ENCODE results near the gene DOK5. TPM values are rescaled to one million over a fixed set of nuclear protein-coding genes. Genes with fewer than 3 reads are reported as not detected.

DOK5 gene
- total and polyA plus RNA-seq, 4 donors, result 0.37 to 3.1 (median 0.46) TPM

DNA sequence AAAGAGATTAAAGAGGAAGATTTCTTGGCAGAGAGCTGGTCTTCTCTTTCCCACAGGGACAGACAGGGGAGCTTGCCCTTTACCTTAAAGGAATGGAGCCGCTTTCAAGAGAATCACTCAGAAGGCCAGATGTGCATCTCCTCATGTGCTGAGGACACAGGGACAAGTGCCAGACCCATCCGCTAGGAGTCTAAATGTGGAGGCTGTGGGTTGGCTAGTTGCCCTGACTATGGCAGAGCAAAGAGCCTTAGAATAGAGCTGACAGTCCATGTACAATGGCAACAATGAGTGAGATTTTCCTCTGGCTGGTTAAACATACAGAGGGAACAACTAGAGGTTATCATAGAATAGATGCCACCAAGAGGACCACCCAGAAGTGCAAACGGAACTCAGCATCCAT is 7.3 kb upstream of the DOK5 start:
- DNase-seq, result peak in 1 of 3 donors; percentile 10
- Histone ChIP-seq H3K4me1 (ENCODE audit: control insufficient read depth in 5 of 5, insufficient read depth in 5 of 5, low read length in 5 of 5) (no peaks in the 10 kb centered on the region), H3K36me3 (ENCODE audit: control insufficient read depth in 4 of 4, insufficient read depth in 4 of 4, low read length in 4 of 4) (no peaks in the 10 kb centered on the region), H3K27me3 (ENCODE audit: control insufficient read depth in 3 of 3, insufficient read depth in 3 of 3, low read length in 2 of 3) (no peaks in the 10 kb centered on the region), H3K27ac (ENCODE audit: low read depth in 1 of 2, low read length in 1 of 2) (no peak overlapping the region), H3K9me3 (ENCODE audit: control insufficient read depth in 4 of 4, insufficient read depth in 3 of 4, low read length in 3 of 4) (peaks cover 0 to 2% (median 0%) of the 10 kb centered on the region in 4 donors), H3K9ac (ENCODE audit: insufficient read depth in 1 of 2, low read length in 2 of 2) (no peak overlapping the region), H3K4me3 (no peak overlapping the region)
- ATAC-seq (ENCODE audit: insufficient read depth, low FRiP score), result no peak
- WGBS, 2 donors, result 80 to 87% methylated on average over 3 of the region's 3 CpGs
- TF ChIP-seq, protein P1, sequence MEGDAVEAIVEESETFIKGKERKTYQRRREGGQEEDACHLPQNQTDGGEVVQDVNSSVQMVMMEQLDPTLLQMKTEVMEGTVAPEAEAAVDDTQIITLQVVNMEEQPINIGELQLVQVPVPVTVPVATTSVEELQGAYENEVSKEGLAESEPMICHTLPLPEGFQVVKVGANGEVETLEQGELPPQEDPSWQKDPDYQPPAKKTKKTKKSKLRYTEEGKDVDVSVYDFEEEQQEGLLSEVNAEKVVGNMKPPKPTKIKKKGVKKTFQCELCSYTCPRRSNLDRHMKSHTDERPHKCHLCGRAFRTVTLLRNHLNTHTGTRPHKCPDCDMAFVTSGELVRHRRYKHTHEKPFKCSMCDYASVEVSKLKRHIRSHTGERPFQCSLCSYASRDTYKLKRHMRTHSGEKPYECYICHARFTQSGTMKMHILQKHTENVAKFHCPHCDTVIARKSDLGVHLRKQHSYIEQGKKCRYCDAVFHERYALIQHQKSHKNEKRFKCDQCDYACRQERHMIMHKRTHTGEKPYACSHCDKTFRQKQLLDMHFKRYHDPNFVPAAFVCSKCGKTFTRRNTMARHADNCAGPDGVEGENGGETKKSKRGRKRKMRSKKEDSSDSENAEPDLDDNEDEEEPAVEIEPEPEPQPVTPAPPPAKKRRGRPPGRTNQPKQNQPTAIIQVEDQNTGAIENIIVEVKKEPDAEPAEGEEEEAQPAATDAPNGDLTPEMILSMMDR (IDR thresholded peaks at IDR 0.05; ENCODE audit: control extremely low read depth, extremely low read depth), result no peak

DNA sequence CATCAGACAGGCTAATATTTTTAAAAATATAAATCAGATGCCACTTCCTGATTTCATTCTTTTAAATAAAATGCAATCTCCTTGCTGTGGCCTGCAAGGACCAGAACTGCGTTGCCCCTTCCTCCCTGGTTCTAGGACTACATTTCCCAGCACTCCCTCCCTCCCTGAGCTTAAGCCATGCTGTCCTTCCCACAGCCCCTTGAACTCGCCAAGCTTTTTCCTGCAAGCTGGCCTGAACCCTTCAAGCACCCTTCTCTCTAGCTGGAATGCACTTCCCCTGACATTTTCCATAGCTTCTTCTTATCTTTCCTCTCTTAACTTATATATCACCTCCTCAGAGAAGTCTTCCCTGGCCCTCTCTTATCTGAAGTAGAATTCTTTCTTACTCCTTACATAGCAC is 6.1 kb upstream of the DOK5 start:
- Histone ChIP-seq H3K9ac (ENCODE audit: insufficient read depth in 1 of 2, low read length in 2 of 2) (no peak overlapping the region), H3K27ac (ENCODE audit: low read depth in 1 of 2, low read length in 1 of 2) (no peak overlapping the region), H3K4me1 (ENCODE audit: control insufficient read depth in 5 of 5, insufficient read depth in 5 of 5, low read length in 5 of 5) (no peaks in the 10 kb centered on the region), H3K36me3 (ENCODE audit: control insufficient read depth in 4 of 4, insufficient read depth in 4 of 4, low read length in 4 of 4) (no peaks in the 10 kb centered on the region), H3K9me3 (ENCODE audit: control insufficient read depth in 4 of 4, insufficient read depth in 3 of 4, low read length in 3 of 4) (peaks cover 0 to 2% (median 0%) of the 10 kb centered on the region in 4 donors), H3K27me3 (ENCODE audit: control insufficient read depth in 3 of 3, insufficient read depth in 3 of 3, low read length in 2 of 3) (no peaks in the 10 kb centered on the region), H3K4me3 (no peak overlapping the region)
- WGBS, 2 donors, result 26 to 32% methylated on average over 2 of the region's 2 CpGs
- DNase-seq (peak in 2 of 3 donors; percentile 4 to 15), ATAC-seq (ENCODE audit: insufficient read depth, low FRiP score) (no peak)
- TF ChIP-seq, protein P1 (IDR thresholded peaks at IDR 0.05; ENCODE audit: control extremely low read depth, extremely low read depth), result no peak

DNA sequence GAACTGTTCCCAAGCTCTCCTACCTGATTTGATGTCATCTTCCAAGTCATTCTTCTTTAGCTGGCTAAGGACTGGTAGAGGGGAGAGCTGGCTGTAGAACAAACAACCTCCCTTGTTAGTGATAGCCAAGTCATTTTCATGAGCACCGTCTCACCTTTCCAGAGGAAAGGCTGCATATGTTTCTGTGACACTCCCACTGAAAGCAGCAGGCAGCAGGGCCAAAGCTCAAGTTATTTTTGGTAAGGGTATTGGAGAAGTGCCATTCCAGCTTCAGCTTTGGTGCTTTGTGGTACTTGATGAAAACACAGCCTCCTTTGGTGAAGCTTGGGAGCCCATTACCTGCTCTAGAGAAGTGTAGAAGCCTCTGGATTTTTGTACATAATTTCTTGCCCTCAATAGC is 5.4 kb upstream of the DOK5 start:
- Histone ChIP-seq H3K4me1 (ENCODE audit: control insufficient read depth in 5 of 5, insufficient read depth in 5 of 5, low read length in 5 of 5) (no peaks in the 10 kb centered on the region), H3K27me3 (ENCODE audit: control insufficient read depth in 3 of 3, insufficient read depth in 3 of 3, low read length in 2 of 3) (no peaks in the 10 kb centered on the region), H3K4me3 (no peak overlapping the region), H3K9me3 (ENCODE audit: control insufficient read depth in 4 of 4, insufficient read depth in 3 of 4, low read length in 3 of 4) (peaks cover 0 to 2% (median 0%) of the 10 kb centered on the region in 4 donors), H3K36me3 (ENCODE audit: control insufficient read depth in 4 of 4, insufficient read depth in 4 of 4, low read length in 4 of 4) (no peaks in the 10 kb centered on the region), H3K27ac (ENCODE audit: low read depth in 1 of 2, low read length in 1 of 2) (no peak overlapping the region), H3K9ac (ENCODE audit: insufficient read depth in 1 of 2, low read length in 2 of 2) (no peak overlapping the region)
- ATAC-seq (ENCODE audit: insufficient read depth, low FRiP score), result no peak
- 73 to 86% methylated on average over 1 of the region's 1 CpG for WGBS, 2 donors
- no peak for DNase-seq
- TF ChIP-seq, protein P1 (IDR thresholded peaks at IDR 0.05; ENCODE audit: control extremely low read depth, extremely low read depth), result no peak

DNA sequence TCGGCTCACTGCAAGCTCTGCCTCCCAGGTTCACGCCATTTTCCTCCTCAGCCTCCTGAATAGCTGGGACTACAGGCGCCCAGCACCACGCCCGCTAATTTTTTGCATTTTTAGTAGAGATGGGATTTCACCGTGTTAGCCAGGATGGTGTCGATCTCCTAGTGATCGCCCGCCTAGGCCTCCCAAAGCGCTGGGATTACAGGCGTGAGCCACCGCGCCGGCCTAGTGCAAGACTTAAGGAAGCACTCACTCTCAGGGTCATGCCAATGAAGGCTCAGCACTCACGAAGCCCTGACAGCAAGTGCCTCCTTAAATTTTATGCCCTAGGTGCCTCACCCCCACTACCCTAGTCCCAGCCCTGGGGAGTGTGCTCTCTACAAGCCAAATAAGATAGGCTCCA is 4.7 kb upstream of the DOK5 start:
- Histone ChIP-seq H3K4me3 (no peak overlapping the region), H3K36me3 (ENCODE audit: control insufficient read depth in 4 of 4, insufficient read depth in 4 of 4, low read length in 4 of 4) (no peaks in the 10 kb centered on the region), H3K27me3 (ENCODE audit: control insufficient read depth in 3 of 3, insufficient read depth in 3 of 3, low read length in 2 of 3) (no peaks in the 10 kb centered on the region), H3K4me1 (ENCODE audit: control insufficient read depth in 5 of 5, insufficient read depth in 5 of 5, low read length in 5 of 5) (peaks cover 0 to 4% (median 0%) of the 10 kb centered on the region in 5 donors), H3K27ac (ENCODE audit: low read depth in 1 of 2, low read length in 1 of 2) (no peak overlapping the region), H3K9ac (ENCODE audit: insufficient read depth in 1 of 2, low read length in 2 of 2) (no peak overlapping the region), H3K9me3 (ENCODE audit: control insufficient read depth in 4 of 4, insufficient read depth in 3 of 4, low read length in 3 of 4) (peaks cover 0 to 2% (median 0%) of the 10 kb centered on the region in 4 donors)
- no peak for ATAC-seq (ENCODE audit: insufficient read depth, low FRiP score)
- no peak for DNase-seq
- WGBS, 2 donors, result 95% methylated on average over 15 of the region's 15 CpGs
- TF ChIP-seq, protein P1 (IDR thresholded peaks at IDR 0.05; ENCODE audit: control extremely low read depth, extremely low read depth), result no peak
